PFSK-1 (cell line): ENCODE measurements around the gene MIP.

ENCODE experiments used
- POLR2AphosphoS5 ChIP-seq: IDR thresholded peaks from 2 replicates; pipeline ENCODE4 v1.6.1; 2012; ENCODE audit warnings: low read depth, mild to moderate bottlenecking, control low read depth, low read length, moderate library complexity
- TAF1 ChIP-seq: IDR thresholded peaks from 2 replicates; pipeline ENCODE4 v1.6.1; 2012; ENCODE audit warnings: low read length, control low read depth, borderline replicate concordance; ENCODE audit not compliant: insufficient read depth
- TF ChIP-seq, protein P1 (sequence below), 2 experiments: IDR thresholded peaks; 2 replicates each; pipeline versions ENCODE4 v1.6.1 to v1.8.0; 2011 to 2012; ENCODE audit warnings: low read depth in 2 of 2, low read length in 2 of 2, control low read depth in 1 of 2, inconsistent platforms in 1 of 2, mild to moderate bottlenecking in 1 of 2, moderate library complexity in 1 of 2; ENCODE audit not compliant: insufficient read depth in 1 of 2

DNA sequence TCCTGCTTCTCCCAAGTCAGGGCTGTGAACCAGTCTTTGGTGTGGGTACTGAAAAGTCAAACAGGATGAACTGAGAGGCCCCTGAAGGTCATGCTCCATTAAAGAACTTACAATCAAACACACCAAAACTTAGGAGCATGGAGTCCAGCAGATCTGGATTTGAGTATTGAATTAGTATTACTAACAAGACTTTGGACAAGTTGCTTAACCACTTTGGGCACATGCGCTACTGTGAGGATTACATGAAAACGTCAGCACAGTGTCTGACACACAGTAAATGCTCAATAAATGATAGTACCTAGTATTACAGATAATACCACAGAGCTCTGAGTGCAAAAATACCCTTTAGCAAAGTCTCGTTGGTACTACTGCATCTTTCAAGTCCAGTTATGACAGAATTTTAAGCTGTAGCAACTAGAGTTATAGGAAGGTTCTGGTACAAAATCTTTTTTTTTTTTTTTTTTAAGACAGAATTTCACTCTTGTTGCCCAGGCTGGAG lies 28.5 kb downstream of the MIP start:
- TF ChIP-seq TAF1, result no peak
- TF ChIP-seq POLR2AphosphoS5, result no peak
- TF ChIP-seq, protein P1, sequence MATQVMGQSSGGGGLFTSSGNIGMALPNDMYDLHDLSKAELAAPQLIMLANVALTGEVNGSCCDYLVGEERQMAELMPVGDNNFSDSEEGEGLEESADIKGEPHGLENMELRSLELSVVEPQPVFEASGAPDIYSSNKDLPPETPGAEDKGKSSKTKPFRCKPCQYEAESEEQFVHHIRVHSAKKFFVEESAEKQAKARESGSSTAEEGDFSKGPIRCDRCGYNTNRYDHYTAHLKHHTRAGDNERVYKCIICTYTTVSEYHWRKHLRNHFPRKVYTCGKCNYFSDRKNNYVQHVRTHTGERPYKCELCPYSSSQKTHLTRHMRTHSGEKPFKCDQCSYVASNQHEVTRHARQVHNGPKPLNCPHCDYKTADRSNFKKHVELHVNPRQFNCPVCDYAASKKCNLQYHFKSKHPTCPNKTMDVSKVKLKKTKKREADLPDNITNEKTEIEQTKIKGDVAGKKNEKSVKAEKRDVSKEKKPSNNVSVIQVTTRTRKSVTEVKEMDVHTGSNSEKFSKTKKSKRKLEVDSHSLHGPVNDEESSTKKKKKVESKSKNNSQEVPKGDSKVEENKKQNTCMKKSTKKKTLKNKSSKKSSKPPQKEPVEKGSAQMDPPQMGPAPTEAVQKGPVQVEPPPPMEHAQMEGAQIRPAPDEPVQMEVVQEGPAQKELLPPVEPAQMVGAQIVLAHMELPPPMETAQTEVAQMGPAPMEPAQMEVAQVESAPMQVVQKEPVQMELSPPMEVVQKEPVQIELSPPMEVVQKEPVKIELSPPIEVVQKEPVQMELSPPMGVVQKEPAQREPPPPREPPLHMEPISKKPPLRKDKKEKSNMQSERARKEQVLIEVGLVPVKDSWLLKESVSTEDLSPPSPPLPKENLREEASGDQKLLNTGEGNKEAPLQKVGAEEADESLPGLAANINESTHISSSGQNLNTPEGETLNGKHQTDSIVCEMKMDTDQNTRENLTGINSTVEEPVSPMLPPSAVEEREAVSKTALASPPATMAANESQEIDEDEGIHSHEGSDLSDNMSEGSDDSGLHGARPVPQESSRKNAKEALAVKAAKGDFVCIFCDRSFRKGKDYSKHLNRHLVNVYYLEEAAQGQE (IDR thresholded peaks at IDR 0.05; ENCODE audit: insufficient read depth in 1 of 2, low read depth in 2 of 2, low read length in 2 of 2), result no peak
